ENCODE measurements around the gene HLA-G.
"Not testable (repeated sequence)": the region's sequence is repeated elsewhere in the genome, so short reads cannot be mapped to it uniquely, and the experiment has no call there.

The HLA-G gene

GRCh38 chr6:29864037-29864810 lies 36.6 kb downstream of the HLA-G start:
- H3K27ac ChIP-seq, result no peak overlapping the region
- TF ChIP-seq ZFX (IDR thresholded peaks at IDR 0.05; ENCODE audit: borderline replicate concordance) (no peak), CTCF (IDR thresholded peaks at IDR 0.05) (no peak)

- TF ChIP-seq CTCF (IDR thresholded peaks at IDR 0.05), result no peak
- TF ChIP-seq ZFX (IDR thresholded peaks at IDR 0.05; ENCODE audit: borderline replicate concordance), result no peak
- no peak overlapping the region for H3K27ac ChIP-seq
Observed at GRCh38 chr6:29865631-29866030, 38.0 kb downstream of the HLA-G start.

- no peak overlapping the region for H3K27ac ChIP-seq
- TF ChIP-seq CTCF (IDR thresholded peaks at IDR 0.05) (no peak), ZFX (IDR thresholded peaks at IDR 0.05; ENCODE audit: borderline replicate concordance) (no peak)
Observed at GRCh38 chr6:29870104-29870503, 42.5 kb downstream of the HLA-G start.

- TF ChIP-seq ZFX (IDR thresholded peaks at IDR 0.05; ENCODE audit: borderline replicate concordance) (no peak), CTCF (IDR thresholded peaks at IDR 0.05) (no peak)
- H3K27ac ChIP-seq, result no peak overlapping the region
Observed at GRCh38 chr6:29872791-29873190, 45.2 kb downstream of the HLA-G start.

- H3K27ac ChIP-seq, result no peak overlapping the region
- TF ChIP-seq CTCF (IDR thresholded peaks at IDR 0.05) (no peak), ZFX (IDR thresholded peaks at IDR 0.05; ENCODE audit: borderline replicate concordance) (no peak)
Observed at GRCh38 chr6:29875257-29875656, 47.6 kb downstream of the HLA-G start.

GRCh38 chr6:29875734-29876133 lies 48.1 kb downstream of the HLA-G start:
- H3K27ac ChIP-seq, result not testable (repeated sequence)

Data from 22Rv1 (cell line).